ENCODE measurements around the gene ADAM12.

ADAM12 gene

DNA sequence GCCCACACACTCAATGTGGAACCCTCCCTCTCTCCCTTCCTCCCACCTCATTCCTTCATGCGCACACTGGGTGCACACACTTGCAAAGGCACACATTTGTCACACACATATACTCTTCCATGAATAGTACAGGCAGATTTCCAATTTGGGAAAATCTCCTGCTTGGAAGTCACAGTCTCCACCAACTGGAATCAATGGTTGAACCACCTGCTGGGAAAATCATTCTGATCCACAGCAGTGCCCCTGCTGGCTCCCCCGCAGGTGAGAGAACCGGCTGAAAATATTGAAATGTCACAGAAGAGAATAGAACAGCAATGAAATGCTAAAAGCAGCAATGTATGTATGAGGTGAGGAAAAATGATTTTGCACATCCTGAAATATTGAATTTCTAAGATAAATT lies 232.7 kb downstream of the ADAM12 start:
- no peak for DNase-seq (ENCODE audit: low read depth in 3 of 3, low spot score in 1 of 3)

DNA sequence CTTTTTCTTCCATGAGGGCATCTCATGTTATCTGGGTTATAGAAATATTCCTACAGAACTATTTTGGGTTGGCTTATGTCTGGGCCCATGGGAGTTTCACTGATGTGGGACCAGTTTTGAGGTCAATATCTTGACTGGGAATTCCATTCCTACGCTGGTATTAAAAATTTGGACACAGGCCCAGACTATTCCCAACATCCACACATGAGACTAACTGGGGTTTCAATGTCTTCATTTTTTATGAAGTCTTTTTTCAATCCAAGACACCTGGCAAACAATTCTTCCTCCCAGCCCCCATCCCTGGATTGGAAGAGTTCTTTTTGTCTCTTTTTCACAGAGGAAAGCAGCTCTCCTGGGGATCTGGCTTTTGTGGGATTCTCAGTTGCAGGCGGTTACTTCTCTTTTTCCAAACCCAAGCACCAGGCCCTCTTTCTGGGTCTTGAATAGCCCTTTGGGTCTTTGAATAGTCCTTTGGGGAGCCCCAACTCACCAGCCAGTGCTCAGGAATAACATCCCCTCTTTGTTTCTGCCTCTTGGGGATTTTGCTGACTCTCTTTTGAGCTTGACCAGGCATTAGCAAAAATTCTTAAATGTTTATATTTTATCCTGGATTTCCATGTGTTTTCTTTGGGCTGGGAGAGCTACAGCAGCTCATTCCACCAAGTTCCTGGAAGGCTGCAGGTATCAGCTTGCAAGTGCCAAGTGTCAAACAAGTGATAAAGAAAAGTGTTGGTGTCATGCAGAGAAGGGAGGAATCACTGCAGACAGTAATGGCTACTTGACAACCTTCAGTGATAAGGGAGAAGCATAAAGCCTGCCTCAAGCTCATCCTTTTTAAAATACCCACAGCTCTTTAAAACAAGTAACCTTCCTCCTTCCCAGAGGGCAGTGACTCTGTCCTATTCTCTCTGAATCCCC lies 234.3 kb downstream of the ADAM12 start:
- no peak for DNase-seq (ENCODE audit: low read depth in 3 of 3, low spot score in 1 of 3)

DNA sequence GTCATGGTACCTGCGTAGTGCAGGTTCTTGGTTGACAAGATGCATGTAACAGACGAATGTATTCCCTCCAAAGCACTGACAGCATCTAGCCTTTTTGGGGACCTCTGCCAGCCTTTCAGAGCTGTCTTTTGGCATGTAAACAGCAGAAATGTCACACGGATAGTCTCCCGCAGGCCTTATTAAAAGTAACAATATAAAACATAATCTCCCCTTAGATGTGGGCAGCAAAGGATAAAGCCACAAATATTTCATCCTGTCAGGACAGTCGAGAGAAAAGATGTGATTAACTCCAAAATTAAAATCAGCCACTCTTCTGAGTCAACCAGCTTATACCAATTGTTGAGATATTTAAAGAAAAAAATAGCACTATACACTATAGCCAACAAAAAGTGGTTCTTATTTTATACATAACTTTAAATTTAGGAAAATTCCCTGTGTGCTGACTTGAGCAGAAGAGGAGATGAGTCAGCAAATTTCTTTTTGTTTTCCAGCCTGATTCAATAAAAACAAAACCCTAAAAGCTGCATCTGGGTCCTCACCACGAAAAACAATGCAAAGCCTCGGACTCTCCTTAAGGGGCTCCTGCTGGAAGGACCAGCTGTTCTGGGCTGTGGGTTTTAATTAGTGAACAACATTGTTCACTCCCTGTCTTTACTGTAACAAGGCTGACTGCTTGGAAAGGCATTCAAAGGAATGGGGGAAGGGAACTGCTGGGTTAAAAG lies 240.2 kb downstream of the ADAM12 start:
- DNase-seq (ENCODE audit: low read depth in 3 of 3, low spot score in 1 of 3), result no peak

DNA sequence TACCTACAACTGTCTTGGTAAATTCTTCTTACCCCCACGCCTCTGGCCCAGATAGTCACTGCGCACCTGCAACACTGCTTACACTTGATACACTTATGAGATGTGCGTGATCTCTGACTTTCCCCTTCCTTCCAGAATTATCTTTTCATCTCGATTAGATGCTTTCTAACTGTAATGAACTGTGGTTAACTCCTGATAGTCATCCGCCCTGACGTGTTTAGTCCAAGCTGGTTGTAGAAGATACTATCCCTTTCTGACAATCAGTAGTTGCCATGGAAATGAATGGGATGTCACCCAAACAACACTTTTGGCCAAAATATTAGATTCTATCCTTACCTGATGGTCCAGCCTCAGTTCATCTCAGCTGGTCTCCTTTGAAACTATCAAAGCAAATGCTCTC lies 241.5 kb downstream of the ADAM12 start:
- DNase-seq (ENCODE audit: low read depth in 3 of 3, low spot score in 1 of 3), result no peak

DNA sequence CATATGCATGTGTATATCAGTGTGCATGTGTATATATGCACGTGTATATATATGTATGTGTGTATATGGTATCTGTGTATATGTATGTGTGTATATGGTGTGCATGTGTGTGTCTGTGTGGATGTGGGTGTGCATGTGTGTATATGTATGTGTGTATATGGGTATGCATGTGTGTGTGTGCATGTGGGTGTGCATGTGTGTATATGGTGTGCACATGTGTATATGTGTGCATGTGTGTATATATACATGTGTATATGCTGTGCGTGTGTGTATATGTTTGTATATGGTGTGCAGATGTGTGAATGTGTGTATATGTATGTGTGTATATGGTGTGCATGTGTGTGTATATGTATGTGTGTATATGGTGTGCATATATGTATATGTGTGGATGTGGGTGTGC lies 245.2 kb downstream of the ADAM12 start:
- no peak for DNase-seq (ENCODE audit: low read depth in 3 of 3, low spot score in 1 of 3)

DNA sequence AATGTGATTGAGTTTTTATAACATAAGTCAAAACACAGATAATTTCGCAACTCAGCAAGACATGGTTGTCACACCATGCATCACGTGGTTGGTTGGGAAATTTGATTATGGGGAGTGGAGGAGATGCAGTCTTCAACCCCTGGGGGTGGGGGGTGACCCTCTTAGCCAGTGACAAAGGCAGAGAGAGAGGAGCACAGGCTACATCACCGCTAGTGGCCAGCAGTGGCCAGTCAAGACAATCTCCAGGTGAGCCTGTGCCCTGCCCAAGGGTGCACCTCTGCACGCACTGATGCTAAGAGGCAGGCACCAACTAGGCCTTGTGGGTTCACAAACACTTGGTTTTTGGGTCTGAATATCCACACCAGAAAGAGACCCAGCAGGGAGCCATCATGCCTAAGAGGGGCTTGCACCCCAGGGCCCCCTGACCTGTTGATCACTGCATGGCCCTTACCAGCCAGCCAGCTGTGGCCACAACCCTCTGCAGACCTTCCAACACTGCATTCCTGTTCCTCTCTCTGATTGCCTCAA lies 247.5 kb downstream of the ADAM12 start:
- DNase-seq (ENCODE audit: low read depth in 3 of 3, low spot score in 1 of 3), result no peak

DNA sequence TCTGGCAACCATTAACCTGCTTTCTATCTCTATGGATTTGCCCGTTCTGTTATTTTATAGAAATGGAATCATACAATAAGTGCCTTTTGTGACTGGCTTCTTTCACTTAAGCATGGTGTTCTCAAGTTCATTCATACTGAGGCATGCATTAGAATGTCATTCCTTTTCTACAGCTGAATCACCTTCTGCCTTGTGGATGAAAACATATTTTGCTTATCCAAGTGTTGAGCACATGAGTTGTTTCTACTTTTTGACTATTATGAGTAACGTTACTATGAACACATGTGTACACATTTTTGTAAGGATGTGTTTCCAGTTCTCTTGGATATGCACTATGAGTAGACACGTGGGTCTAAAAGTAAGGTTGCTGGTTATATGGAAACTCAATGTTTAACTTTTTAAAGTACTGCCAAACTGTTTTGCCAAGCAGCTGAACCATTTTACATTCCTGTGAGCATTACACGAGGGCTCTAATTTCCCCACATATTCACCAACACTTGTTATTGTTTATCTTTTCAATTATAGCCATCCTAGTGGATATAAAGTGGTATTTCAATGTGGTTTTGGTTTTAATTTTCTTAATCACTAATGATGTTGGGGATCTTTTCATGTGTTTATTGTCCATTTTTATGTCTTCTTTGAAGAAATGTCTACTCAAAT lies 250.6 kb downstream of the ADAM12 start:
- DNase-seq (ENCODE audit: low read depth in 3 of 3, low spot score in 1 of 3), result no peak

DNA sequence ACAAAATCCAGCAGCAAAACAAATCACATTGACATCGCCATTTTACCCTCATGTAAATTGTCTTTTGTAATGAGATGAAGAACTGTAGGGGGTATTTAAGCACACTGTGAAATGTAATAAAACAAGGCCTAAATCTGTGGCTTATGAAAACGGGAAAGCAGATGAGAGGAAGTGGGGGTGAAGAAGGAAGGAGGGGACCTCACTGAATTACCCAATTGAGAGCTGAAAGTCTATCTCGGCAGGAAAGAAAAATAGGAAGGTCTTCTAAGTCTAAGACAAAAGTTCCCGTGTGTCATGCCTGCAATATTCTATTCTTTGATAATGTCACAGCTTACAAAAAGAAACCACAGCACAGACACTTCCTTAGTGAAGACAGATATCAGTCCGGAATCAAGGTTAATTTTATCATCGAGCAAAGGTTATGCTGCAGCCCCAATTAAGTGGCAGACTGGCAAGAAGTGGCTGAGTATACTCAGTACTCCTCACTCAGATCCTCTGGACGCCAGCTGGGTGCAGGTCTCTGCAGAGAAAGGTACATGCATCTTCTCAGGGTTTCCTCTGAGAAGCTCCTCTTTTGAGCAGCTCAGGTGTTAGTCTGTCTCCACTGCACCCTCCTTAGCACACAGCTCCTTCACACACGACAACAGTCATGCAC lies 252.2 kb downstream of the ADAM12 start:
- DNase-seq (ENCODE audit: low read depth in 3 of 3, low spot score in 1 of 3), result no peak

DNA sequence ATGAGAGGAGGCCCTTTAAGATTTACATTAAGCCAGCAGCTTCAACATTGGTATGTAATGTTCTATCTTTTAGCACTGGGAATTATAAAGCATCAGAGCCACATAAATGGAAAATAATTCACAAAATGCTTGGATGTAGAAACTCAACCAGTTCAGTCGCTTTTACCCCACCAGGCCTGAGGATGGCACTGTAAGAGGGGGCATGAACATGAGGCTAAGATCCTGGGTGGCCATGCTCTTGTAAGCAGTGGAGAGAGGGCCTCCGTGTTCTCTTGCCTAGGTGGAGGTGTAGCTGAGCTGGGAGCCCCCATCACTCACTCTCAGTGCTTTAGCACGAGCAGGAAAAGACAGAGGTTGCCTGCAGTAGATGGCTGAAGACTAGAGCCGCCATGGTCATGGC lies 253.1 kb downstream of the ADAM12 start:
- no peak for DNase-seq (ENCODE audit: low read depth in 3 of 3, low spot score in 1 of 3)

DNA sequence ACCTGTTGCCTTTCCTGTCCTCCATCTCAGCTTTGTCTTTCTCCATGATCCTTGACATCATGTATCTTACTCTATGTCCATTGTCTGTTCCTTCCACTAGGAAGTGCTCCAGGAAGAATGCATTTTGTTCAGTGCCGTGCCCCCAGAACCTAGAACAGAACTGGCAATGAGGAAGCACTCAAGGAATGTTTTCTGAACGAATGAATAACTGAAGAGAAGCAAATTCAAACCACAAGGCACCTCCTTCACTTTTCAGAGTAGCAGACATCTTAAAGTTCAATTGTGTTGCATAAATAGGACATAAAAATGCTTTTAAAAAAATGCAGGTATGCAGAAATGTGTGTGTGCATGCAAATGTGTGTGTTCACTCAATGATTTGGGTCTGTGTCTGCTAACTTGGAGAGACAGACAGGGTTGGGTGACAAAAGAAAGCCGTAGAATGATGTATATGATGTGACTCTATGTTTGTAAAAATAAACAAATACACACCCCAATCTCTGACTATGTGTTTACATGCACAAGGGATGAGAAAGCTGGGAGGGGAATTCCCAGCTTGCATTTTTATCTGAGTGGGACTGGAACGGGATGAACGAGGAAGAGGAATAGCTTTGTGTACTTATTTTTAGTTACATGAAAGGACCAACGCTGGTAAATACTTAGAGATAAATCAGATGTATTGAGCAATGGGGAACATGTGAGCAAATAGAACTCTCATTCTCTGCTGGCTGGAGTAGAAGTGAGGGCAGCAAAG lies 254.2 kb downstream of the ADAM12 start:
- no peak for DNase-seq (ENCODE audit: low read depth in 3 of 3, low spot score in 1 of 3)

DNA sequence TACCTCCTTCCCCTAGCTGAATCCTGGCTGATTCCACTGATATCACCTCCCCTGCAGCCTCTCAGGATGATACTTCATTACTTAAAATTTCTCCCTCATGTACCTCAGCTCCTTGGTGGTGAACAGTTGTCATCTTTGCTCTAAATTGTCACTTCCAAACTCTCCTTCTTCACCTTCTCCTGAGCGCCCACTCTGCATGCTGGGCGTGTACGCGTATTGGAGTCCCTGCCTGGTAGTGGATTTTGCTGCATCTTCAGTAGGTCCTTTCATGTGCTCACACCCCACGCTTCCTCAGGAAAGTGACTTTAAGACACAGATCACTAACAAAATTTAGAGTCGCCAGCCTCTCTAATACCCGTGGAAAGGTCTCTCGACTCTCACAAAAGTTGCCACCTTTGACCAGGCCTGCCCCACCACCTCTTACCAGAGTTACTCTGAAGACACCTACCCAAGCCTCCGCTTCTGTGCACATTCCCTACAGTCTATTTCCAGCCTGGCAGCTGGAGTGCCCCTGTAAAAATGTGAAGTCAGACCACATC lies 255.1 kb downstream of the ADAM12 start:
- no peak for DNase-seq (ENCODE audit: low read depth in 3 of 3, low spot score in 1 of 3)

DNA sequence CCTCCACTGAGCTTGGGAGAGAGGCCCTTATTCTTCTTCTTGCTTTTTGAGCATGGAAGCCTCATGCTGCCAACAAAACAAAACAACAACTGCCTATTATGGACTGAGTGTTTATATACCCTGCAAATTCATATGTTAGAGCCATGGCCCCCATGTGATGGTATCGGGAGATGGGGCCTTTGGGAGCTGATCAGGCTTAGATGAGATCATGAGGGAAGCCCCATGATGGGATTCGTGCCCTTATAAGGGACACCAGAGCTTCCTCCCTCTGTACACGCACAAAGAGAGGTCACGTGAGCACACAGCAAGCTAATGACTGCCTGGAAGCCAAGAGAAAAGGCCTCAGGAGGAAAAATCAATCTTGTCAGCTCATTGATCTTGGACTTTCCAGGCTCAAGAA lies 256.9 kb downstream of the ADAM12 start:
- DNase-seq (ENCODE audit: low read depth in 3 of 3, low spot score in 1 of 3), result no peak

DNA sequence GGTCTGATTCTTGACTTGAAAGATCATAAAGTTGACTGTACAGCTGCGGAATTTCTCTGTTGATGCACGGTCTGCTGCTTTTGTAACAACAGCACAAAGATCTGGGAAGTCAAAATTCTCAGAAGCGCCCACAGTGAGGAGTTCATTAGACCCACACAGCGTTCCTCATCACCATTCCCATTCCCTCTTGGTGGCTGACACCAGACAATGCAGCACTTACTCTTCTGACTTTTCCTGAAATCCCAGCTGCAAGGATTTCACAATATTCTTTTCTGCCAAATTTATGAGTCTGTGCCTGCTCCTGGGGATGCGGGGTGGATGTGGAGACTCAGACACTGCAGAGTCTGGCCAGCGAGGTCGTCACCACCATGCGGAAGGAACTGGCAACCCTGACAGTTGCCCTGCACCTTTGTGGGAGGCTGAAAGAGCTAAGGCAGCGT lies 258.0 kb downstream of the ADAM12 start:
- DNase-seq (ENCODE audit: low read depth in 3 of 3, low spot score in 1 of 3), result no peak

DNA sequence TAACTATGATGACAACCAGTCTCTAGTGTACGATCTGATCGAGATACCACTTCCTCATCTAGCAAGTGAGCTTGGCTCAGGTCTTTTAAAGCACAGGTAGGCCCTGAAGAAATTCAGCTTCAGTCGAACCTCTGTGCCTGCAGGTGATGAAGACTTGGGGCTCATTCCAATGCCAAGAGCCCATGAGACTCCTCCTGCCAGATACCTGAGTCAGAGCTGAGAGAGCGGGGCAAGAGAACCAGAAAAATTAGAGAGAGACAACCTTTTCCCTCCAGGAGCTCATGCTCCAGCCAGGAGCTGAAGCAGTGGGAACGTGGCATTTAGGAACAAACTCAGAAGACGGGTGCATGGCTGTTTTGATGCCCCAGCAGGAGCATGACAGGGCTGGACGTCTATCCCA lies 259.3 kb downstream of the ADAM12 start:
- DNase-seq (ENCODE audit: low read depth in 3 of 3, low spot score in 1 of 3), result no peak

DNA sequence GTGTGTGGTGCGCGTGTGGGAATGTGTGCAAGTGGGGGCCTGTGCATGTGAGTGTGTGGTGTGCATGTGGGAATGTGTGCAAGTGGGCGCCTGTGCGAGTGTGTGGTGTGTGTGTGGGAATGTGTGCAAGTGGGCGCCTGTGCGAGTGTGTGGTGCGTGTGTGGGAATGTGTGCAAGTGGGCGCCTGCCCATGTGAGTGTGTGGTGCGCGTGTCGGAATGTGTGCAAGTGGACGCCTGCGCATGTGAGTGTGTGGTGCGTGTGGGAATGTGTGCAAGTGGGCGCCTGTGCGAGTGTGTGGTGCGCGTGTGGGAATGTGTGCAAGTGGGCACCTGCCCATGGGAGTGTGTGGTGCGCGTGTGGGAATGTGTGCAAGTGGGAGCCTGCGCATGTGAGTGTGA lies 259.7 kb downstream of the ADAM12 start:
- DNase-seq (ENCODE audit: low read depth in 3 of 3, low spot score in 1 of 3), result no peak

DNA sequence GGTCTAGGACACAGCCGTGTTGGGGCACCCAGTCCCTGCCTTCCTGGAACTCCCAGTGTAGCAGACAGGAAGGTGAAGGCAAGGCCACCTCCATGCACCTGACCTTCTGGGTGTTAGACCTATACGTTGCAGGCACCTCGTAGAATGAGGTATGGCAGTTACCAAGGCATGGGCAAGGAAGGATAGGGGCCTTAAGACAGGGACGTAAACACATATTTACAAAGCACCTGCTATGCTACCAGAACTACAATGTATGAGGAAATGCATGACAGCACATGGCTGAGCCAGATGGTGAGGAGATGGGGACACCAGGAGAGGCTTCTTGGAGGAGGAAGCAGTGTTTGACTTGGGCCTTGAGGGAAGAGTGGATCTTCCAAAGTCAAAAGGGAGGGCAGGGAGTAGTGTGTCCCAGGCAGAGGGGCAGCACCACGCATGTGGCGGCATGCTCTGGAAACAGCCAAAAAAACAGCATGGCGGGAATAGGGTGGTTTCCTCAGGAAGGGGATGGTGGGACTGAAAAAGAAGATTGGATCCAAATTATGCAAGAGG lies 260.7 kb downstream of the ADAM12 start:
- no peak for DNase-seq (ENCODE audit: low read depth in 3 of 3, low spot score in 1 of 3)

DNA sequence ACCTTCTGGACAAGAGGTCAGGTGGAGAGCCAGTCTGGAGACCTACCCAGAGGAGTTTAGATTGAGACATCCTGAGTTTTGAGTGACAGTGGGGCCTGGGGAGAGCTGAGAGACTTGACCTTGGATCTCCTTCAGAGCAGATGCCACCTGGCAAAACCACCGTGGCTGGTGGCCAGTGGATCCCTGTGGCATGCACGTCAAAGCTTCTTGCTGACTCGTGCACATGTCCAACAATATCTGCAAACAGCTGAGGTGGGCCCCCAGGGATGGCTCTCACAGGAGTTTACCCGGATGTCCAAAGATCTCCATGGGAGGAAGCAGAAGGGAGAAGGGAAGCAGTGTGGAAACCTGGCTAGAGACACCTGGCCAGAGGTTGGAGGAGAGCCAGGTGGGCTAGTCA lies 261.4 kb downstream of the ADAM12 start:
- no peak for DNase-seq (ENCODE audit: low read depth in 3 of 3, low spot score in 1 of 3)

DNA sequence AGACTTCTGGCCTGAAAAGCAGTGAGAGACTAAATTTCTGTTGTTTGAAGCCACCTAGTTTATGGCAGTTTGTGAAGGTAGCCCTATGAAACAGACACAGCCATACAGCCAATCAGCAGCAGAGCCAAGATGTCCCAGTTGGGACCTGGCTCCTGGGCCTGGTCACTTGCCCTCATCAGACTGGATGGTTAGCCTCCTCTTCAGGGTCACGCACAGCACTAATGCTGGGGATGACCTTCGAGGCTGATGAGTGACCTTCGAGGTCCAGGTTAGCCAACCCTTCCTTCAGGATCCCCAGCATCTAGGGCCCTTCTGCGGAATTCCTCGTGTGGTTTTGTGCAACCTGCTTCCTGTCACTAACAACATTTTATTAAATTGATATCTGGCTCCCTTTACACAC lies 262.3 kb downstream of the ADAM12 start:
- DNase-seq (ENCODE audit: low read depth in 3 of 3, low spot score in 1 of 3), result no peak

DNA sequence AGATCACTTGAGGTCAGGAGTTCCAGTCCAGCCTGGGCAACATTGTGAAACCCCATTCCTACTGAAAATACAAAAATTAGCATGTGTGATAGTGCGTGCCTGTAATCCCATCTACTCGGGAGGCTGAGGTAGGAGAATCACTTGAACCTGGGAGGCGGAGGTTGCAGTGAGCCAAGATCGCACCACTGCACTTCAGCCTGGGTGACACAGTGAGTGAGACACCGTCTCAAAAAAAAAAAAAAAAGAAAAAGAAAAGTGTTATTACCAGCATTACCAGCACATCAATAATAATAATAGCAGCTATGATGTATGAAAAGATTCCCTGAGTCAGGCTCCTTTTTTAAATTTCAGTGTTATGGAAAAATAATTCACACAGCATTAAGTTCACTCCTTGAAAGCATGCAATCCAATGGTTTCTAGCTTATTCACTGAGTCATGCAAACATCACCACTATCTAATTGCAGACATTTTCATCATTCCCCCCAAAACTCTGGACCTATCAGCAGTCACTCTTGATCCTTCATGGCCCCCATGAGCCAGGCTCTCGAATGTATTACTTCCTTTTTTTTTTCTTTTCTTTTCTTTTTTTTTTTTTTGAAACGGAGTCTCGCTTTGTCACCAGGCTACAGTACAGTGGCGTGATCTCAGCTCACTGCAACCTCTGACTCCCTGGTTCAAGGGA lies 263.5 kb downstream of the ADAM12 start:
- no peak for DNase-seq (ENCODE audit: low read depth in 3 of 3, low spot score in 1 of 3)
